Caki2 (cell line): Measurements from ENCODE around the gene HSPH1. TPM values are rescaled to one million over a fixed set of nuclear protein-coding genes. Genes with fewer than 3 reads are reported as not detected.
"Not testable (repeated sequence)": the region's sequence is repeated elsewhere in the genome, so short reads cannot be mapped to it uniquely, and the experiment has no call there.

ENCODE experiments used
- DNase-seq: peaks from one replicate; pipeline ENCODE4 v3.0.0-alpha.2; 2015; ENCODE audit warnings: low read depth
- in situ Hi-C: cut with HindIII; loops from 2 replicates; pipeline ENCODE4 v1.10.0; 2016; ENCODE audit warnings: low sequenced_read_pairs, low pct_unique_long_range_greater_than_20kb, mixed read lengths
- total RNA-seq: library from RNA; depleted of rRNA; stranded (reverse); fragments of >200 nt; shearing (Covaris generic); gene quantifications from 2 replicates; pipeline ENCODE4 v1.2.3, GENCODE V29; 2014; ENCODE audit warnings: low replicate concordance

The HSPH1 gene
- total RNA-seq, 1 experiment from 2014 or later = 82.0 TPM

- no peak for DNase-seq
These were observed 51.1 kb downstream of the HSPH1 start for GRCh38 chr13:31110617-31111016.

DNA sequence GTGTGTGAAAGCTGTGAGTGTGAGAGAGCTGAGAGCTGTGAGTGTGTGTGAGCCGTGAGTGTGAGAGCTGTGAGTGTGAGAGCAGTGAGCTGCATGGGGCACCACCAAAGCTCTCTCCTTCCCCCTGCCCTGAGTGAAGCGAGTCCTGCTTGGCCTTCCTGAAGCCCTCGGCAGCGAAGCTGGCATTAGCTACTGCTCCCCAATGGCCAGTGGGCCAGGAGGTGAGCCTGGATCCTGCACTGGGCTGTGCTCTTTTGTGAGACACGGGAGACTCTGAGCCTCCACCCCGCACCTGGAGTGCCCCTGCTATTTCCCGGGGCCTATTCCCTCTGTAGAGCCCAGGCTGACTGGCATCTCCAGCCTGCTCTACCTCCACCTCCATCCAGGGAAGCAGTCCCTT lies 51.5 kb downstream of the HSPH1 start:
- in situ Hi-C loops = no loop called here
- no peak for DNase-seq

More at GRCh38 chr13:31110617-31111016, 51.1 kb downstream of the HSPH1 start:
- in situ Hi-C loops = no loop called here

- in situ Hi-C loops = no loop called here
- no peak for DNase-seq
These were observed 54.6 kb downstream of the HSPH1 start for GRCh38 chr13:31107109-31107508.

DNA sequence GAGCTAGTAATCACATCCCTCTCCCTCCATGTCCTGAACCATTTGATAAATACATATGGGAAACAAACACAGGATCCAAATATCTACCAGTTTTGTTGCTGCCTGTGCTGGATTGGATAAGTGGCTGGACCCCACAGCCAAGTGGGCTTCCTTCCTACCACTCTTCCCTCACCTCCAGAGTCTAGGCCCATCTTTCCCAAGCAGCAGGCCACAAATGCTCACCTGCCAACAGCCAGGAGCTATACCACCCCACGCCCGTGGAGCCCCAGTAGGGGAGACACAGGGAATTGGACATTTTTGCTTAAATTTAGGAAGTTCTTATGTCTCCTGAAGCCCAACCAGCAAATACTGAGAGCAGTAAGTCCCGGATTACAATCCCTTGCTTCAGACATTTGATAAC lies 55.8 kb downstream of the HSPH1 start:
- DNase-seq = no peak
- in situ Hi-C loops = no loop called here

DNA sequence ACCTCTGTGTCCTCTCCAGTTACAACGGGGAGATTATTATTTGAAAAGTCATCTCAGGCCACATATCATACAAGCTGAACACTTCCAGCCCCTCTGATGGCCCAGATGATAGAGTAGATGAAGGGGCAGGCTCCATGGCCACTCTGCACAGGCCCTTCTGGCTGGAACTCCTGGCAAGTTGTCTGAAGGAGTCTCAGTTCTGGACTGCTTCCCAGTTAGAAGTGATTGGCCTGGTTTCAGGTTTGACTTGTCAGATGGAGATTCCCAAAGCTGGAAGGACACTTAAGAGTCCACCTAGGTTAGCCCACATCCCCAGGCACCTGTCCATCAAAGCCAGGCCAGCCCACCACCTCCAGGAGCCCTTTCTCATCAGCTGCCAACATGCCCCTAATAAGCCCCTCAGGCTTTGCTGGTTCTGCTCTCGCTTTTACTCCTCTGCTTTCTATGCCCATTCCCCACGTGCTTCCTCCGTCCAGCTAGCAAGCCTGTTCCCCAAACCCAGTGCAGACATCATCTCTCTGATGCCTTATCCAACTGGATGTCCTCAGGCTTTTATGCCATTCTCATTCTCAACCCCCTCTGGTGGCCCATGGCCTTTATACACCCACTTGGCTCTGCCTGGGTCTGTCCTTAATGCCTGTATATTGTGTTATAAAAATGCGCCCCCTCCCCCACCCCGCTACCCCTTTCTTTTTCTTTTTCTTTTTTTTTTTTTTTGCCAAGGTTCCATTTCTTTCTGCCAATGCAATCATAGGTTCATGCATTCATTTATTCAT lies 56.5 kb downstream of the HSPH1 start:
- in situ Hi-C loops = no loop called here

GRCh38 chr13:31102905-31103304 lies 58.8 kb downstream of the HSPH1 start:
- in situ Hi-C loops = no loop called here
- no peak for DNase-seq

More for the DNA sequence above, 56.5 kb downstream of the HSPH1 start:
- no peak for DNase-seq

- in situ Hi-C loops = no loop called here
- no peak for DNase-seq
These were observed 60.1 kb downstream of the HSPH1 start for GRCh38 chr13:31101472-31102170.

GRCh38 chr13:31100721-31101120 lies 61.0 kb downstream of the HSPH1 start:
- in situ Hi-C loops = no loop called here
- DNase-seq = no peak

DNA sequence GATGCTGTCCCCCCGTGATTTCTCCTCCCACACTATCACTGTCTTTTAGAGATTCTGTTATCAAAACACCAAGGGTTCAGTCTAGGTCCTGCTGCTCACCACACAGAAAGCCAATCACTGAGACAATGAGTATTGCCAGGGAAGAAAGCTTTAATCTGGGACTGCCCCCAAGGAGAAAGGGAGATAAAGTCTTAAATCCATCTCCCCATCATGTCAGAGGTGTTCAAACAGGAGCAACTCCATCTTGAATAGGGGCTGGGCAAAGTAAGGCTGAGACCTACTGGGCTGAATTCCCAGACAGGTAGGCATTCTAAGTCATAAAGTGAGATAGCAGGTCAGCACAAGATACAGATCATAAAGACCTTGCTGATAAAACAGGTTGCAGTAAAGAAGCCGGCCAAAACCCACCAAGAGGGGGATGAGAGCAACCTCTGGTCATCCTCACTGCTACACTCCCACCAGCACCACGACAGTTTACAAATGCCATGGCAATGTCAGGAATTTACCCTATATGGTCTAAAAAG lies 63.7 kb downstream of the HSPH1 start:
- in situ Hi-C loops, DNase-seq: not testable (repeated sequence)

DNA sequence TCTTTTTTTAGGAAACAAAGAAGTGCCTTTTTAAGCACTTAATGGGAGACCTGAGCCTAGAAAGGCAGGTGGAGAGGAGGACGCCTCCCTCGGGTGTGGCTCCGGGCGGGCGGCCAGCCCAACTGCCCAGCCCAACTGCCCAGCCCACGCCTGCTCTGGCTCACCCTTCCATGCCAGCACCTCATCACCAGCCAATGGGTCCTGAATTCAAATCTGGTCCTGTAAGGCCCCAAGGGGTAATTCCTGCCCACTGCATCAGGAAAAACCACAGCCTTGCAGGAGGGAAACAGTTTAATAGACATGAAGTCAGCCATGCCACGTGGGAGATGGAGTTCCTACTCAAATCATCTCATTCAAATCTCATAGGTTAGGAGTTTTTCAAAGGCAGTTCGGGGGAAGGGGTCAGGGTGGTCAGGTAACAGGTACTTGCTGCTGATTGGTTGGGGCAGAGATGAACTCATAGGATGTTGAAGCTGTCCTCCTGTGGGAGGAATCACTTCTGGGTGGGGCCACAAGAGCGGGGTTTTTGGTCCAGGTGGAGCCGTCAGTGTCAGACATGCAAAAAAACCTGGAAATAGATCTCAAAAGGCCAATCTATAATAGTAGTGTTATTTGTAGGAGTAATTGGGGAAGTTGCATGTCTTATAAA lies 64.9 kb downstream of the HSPH1 start:
- in situ Hi-C loops = no loop called here
- no peak for DNase-seq

- in situ Hi-C loops = no loop called here
- no peak for DNase-seq
These were observed 67.2 kb downstream of the HSPH1 start for GRCh38 chr13:31094331-31095015.

DNA sequence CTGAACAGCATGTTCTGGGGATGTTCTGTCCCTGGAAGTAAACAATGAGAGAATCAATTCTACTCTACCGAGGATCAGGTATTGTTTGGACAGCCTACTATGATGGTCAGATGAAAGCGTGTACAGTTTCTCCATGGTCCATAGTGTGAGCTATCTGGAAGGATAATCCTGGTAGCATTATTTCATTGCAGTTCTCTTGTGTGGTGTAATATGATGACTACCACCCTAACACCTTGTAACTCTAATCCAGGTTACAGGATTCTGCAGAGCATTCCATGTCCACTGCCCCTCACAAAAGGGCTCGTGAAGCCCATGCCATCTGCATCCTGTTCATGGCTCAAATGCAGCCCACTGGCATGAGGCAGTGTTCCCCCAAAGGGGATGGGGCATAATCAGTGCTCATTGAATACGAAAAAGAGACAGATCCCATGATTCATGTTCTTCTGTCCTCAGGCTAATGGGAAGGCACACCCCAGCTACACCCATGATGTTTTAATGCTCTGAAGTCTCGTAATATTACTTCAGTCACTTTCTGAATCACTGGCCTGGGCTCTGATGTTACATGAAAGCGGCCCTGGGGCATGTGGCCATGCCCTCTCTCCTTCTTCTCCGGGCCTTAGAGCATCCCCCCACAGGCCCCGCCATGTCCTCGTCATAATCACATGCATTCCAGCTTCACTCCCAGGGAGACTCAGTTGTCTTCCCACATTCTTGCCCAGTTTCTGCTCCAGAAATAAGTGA lies 68.4 kb downstream of the HSPH1 start:
- in situ Hi-C loops = no loop called here
- DNase-seq = no peak

GRCh38 chr13:31092646-31093045 lies 69.1 kb downstream of the HSPH1 start:
- in situ Hi-C loops = no loop called here

GRCh38 chr13:31090961-31091624 lies 70.6 kb downstream of the HSPH1 start:
- in situ Hi-C loops = no loop called here
- DNase-seq = no peak

More at GRCh38 chr13:31092646-31093045, 69.1 kb downstream of the HSPH1 start:
- no peak for DNase-seq

GRCh38 chr13:31090096-31090495 lies 71.6 kb downstream of the HSPH1 start:
- DNase-seq = no peak
- in situ Hi-C loops = no loop called here

DNA sequence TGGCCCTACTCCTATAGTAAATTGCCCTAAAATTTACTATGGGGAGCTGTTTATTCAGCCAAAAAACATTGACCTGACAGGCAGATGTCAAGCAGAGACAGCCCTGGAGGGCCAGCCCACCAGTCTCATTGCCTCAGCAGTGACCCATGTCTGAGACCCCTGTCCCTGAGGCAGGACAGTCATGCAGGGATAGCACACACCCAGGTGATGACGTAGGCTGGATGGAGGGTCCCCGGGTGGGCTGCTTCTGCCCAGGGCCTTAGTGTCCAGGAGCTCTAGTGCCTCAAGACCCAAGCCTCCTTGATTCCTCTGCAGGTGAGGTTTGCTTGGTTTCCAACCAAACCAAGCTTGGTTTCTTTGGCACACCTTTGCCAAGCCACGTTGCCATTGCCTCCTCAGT lies 72.1 kb downstream of the HSPH1 start:
- DNase-seq = no peak
- in situ Hi-C loops = no loop called here

GRCh38 chr13:31088826-31089420 lies 72.8 kb downstream of the HSPH1 start:
- no peak for DNase-seq
- in situ Hi-C loops = no loop called here
